Hepatocyte (in vitro differentiated cells): ENCODE results near the gene SPRYD3.

Experiments used
- EZH2 ChIP-seq: fragments of 200-600 bp; sonication (generic); IDR thresholded peaks from 2 replicates; pipeline ENCODE4 v1.6.1; 2016; ENCODE audit warnings: antibody characterized with exemption, mild to moderate bottlenecking, borderline replicate concordance
- EZH2phosphoT487 ChIP-seq: fragments of 200-600 bp; sonication (generic); IDR thresholded peaks from one replicate; pipeline ENCODE4 v1.6.1; 2018; ENCODE audit warnings: antibody characterized with exemption, mild to moderate bottlenecking, low read depth, moderate library complexity; ENCODE audit not compliant: unreplicated experiment, severe bottlenecking
- TF ChIP-seq, protein P1 (sequence below): fragments of 200-600 bp; sonication (generic); IDR thresholded peaks from 2 replicates; pipeline ENCODE4 v1.5.1; 2016; ENCODE audit warnings: antibody characterized with exemption, mild to moderate bottlenecking; ENCODE audit not compliant: poor library complexity

DNA sequence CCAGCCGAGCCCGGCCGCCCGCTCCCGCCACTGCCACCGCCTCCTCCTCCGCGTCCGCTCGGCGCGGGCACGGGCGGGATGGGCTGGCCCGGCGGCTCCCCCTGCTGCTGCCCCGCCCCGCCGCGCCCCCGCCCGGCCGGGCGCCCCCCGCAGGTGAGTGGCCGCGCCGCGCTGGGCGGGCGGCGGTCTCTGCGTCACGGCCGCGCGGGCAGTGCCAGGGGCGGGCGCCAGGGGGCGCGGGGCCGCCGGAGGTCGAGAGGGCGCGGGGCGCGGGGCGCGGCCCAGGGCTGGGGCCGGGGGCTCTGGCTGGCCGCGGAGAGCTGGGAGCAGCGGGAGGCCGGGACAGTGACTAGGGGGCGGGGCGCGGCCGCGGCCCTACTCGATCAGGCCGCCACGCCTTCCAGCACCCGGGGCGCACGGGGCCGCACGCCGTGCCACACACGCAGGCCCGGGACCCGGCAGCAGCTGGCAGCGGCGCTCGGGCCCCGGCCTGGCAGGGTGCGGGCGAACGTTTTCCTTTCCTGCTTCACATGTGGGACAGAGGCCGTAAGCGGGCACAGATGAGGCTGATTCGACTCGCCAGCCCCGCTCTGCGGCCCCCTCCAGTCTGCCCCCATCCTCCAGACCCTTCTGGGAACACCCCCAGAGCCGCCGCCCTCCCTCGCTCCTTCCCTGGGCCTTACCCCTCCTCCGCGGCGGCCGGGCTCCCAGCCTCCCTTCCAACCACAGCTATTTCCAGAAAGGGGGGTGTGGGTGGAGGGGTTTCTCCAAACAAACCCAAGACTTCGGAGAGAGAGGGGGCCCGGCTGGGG, 31.8 kb downstream of the SPRYD3 start:
- TF ChIP-seq, protein P1, sequence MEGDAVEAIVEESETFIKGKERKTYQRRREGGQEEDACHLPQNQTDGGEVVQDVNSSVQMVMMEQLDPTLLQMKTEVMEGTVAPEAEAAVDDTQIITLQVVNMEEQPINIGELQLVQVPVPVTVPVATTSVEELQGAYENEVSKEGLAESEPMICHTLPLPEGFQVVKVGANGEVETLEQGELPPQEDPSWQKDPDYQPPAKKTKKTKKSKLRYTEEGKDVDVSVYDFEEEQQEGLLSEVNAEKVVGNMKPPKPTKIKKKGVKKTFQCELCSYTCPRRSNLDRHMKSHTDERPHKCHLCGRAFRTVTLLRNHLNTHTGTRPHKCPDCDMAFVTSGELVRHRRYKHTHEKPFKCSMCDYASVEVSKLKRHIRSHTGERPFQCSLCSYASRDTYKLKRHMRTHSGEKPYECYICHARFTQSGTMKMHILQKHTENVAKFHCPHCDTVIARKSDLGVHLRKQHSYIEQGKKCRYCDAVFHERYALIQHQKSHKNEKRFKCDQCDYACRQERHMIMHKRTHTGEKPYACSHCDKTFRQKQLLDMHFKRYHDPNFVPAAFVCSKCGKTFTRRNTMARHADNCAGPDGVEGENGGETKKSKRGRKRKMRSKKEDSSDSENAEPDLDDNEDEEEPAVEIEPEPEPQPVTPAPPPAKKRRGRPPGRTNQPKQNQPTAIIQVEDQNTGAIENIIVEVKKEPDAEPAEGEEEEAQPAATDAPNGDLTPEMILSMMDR = no peak
- no peak for TF ChIP-seq EZH2
- TF ChIP-seq EZH2phosphoT487 = no peak
